ENCODE measurements around the gene SNX18.
"Not testable (repeated sequence)": the region's sequence is repeated elsewhere in the genome, so short reads cannot be mapped to it uniquely, and the experiment has no call there.

SNX18 gene, protein sequence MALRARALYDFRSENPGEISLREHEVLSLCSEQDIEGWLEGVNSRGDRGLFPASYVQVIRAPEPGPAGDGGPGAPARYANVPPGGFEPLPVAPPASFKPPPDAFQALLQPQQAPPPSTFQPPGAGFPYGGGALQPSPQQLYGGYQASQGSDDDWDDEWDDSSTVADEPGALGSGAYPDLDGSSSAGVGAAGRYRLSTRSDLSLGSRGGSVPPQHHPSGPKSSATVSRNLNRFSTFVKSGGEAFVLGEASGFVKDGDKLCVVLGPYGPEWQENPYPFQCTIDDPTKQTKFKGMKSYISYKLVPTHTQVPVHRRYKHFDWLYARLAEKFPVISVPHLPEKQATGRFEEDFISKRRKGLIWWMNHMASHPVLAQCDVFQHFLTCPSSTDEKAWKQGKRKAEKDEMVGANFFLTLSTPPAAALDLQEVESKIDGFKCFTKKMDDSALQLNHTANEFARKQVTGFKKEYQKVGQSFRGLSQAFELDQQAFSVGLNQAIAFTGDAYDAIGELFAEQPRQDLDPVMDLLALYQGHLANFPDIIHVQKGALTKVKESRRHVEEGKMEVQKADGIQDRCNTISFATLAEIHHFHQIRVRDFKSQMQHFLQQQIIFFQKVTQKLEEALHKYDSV

DNA sequence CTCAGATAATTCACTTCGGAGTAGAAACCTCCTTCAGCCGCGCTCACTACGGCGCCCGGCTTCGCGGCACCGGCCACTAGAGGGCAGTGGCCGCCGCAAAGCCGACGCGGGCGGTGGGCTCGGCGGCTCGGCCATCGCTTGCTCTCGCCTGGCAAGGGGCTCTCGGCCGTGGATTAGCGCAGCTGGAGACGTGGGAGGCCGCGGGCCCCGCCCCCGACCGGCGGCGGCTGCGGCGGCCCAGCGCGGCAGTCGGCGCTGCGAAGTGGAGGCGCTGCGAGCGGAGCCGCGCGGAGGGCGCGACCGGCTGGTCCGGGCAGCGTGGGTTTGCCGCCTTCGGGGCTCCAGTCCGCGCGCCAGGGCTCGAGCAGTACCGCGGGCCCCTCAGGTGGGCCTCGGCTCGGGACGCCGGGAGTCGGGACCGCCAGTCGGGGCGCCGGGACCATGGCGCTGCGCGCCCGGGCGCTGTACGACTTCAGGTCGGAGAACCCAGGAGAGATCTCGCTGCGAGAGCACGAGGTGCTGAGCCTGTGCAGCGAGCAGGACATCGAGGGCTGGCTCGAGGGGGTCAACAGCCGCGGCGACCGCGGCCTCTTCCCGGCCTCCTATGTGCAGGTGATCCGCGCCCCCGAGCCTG is at the start of gene SNX18:
TSS of gene SNX18 (plus strand) at position 248 of the 634 bp plus-strand sequence. CDS start at position 442, 194 bp downstream.
- DNase-seq (ENCODE audit: low spot score), result peak; percentile 95

DNA sequence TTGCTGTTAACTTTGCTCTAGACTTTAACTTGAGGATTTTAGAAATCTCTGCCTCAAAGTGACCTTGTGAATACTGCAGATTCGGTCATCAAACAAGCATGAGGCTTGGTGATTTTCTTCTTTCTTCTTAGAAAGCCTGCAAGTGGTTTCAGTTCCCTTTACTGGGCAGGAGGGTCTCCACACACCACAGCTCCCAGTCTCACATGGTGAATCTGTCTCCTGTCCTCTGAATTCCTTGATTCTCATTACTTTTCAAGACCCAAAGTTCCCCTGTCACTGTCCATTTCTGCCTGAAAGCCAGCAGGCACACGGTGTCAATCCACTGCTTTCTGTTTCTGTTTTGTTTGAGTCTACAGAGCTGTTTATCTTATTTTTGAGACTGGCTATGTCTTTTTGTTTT is 47.9 kb upstream of the SNX18 start:
- no peak for DNase-seq (ENCODE audit: low spot score)

DNA sequence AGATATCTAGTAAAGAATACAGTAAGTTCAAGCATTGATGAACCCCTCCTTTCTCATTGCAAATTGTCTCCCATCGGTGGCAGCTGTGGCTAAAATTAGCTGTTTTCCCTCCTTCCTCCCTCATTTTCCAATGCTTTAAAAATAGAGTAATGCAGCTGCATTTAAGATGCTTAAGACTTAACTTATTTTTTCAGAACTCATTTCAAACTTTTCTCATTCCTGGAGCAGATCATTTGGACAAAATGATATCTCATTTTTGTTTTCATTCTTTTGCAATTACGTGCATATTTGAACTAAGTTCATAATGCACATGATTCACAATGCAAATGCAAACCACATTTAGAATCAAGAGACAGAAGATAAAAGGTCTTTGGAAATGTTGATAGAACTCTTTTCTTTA is 47.4 kb upstream of the SNX18 start:
- no peak for DNase-seq (ENCODE audit: low spot score)

DNA sequence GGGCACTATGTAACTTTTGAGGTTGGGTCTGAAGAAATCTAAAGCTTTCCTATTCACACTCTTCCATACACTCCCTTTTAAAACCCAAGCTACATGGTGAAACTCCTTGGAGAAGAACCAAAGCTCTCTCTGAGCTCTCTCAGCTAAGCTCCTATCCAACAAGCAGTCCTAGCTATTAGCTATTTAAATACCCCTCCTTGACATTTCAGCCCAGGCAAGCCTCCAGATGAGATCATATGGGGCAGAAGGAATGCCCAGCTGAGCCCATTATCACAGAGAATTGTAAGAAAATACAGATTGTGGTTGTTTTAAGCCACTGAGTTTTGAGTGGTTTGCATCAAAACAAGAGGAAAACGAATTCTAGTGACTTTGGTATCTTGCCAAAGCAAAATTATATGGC is 46.9 kb upstream of the SNX18 start:
- DNase-seq (ENCODE audit: low spot score), result no peak

DNA sequence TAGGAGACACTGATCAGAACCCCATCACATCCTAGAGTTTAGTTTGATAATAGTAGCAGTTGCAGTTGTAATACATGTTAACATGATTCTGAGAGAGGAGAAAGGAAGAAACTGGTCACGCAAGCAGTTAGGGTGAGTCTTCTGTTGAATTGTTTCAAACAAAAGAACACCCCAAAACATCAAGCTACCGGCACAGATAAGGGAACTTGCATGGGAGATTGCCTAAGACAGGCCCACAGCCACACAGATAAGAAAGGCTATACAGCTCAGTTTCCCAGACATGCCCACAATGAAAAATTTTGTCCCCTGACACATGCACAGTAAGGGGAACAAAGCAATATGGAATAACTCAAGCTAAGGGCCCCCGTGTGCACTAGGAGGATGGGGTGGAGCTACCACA is 46.2 kb upstream of the SNX18 start:
- DNase-seq (ENCODE audit: low spot score), result no peak

DNA sequence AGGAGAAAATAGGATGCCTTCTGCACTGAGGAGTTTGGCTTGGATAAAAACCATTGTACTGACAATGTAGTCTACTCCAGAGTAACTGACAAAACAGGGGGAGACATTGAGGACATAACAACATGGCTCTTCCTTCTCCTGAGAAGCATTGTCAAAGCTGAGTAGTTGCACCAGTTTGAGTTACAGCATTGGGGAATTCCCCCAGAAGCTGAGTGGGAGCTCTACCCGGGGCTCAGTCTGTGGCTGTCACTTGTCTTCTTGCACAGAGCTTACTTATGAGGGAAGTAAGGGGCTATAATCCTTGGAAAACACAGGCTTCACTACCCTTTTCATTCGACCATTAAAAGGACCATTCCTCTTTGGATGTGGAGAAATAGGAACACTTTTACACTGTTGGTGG is 40.9 kb upstream of the SNX18 start:
- DNase-seq (ENCODE audit: low spot score), result no peak

DNA sequence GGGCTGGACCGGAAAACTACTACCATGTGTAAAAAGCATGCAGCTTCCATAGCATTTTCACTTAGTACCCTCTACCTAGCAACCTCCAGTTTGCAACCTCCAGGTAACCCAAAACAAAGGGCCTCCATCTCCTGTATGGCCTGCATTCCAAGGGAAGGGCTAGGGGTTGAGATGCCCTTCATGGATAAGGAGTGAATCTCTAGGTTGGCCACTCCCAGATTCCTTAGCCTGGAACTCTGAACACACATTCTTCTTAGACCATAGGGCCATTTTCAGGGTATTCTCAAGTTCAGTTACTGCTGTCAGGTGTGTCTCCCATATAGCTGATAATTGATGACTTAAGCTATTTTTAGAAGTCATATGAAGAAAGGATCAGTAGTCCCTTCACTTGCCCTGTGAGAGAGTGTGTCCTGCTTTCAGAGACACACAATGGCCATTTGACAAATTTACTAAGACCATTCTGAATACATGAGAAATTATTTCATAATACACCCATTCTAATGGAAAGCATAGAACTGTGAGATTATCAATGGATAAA is 39.5 kb upstream of the SNX18 start:
- no peak for DNase-seq (ENCODE audit: low spot score)

DNA sequence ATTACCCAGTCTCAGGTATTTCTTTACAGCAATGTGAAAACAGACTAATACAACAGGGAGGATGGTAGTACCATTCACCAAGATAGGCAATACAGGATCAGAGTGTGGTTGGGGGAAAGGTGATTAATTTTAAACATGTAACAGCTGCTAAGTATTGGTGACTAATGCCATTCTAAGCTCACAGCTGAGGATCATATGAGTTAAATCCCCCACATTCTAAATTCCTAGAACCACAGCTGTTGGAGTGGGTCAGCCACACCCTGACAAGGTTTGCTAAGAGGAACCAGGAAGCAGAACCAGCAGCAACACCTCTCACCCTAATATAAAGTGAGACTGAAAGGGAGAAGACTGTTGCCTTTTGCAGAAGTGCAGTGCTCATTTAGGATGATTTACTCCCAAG is 37.3 kb upstream of the SNX18 start:
- DNase-seq (ENCODE audit: low spot score), result no peak

DNA sequence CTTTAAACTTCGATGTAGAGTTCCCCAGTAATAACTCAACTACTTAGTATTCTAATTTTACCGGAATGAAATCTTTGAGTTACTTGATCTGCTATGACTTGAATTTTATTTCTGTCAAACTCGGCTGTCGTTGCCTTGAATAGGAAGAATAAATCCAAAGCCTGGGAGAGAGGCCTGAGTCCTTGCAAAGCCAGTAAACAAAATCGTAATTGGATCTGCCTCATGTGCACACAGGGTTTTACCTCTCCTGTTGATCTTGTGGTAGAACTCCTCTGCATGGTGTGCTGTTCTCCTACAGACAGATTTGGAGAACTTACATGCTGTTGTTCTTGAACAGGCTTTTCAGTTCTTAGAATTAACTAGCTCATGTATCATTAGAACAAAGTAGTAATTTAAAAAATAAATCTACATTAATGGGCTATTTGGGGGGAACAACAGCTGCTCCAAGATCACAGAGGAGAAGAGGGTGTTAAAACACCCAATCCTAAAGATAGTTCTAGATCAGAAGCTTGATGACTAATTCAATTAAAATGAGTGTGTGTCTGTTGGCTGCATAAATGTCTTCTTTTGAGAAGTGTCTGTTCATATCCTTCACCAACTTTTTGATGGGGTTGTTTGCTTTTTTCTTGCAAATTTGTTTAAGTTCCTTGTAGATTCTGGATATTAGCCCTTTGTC is 33.2 kb upstream of the SNX18 start:
- no peak for DNase-seq (ENCODE audit: low spot score)

DNA sequence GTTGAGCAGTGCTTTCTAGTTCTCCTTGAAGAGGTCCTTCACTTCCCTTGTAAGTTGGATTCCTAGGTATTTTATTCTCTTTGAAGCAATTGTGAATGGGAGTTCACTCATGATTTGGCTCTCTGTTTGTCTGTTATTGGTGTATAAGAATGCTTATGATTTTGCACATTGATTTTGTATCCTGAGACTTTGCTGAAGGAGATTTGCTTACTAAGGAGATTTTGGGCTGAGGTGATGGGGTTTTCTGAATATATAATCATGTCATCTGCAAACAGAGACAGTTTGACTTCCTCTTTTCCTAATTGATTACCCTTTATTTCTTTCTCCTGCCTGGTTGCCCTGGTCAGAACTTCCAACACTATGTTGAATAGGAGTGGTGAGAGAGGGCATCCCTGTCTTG is 31.9 kb upstream of the SNX18 start:
- DNase-seq (ENCODE audit: low spot score), result not testable (repeated sequence)

DNA sequence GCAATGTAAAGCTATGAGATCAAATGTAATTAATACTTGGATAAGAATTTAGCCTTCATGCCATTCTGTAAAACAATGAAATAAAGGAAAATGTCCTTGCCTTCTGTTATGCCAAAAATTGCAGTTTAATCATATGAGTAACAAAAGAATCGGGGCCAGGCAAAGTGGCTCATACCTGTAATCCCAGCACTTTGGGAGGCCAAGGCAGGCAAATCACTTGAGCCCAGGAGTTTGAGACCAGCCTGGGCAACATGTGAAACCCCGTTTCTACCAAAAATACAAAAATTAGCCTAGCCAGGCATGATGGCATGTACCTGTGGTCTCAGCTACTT is 27.9 kb upstream of the SNX18 start:
- not testable (repeated sequence) for DNase-seq (ENCODE audit: low spot score)

DNA sequence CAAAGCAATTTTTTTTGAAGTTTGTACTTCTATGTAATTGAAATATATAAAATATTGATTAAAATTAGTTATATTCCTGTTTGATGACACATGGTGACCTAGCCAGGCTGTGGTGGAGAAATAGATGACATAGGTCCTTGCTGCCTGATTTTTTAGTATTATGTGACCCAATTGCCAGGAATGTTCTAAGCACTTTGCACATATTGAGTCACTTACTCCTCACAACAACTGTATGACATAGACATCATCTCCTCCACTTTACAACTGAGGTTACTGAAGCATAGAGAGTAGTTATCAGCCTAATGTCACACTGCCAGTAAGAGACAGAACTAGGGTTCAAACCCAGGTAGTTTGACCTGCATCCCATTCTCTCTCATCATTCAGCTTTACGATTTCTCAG is 26.2 kb upstream of the SNX18 start:
- DNase-seq (ENCODE audit: low spot score), result no peak

DNA sequence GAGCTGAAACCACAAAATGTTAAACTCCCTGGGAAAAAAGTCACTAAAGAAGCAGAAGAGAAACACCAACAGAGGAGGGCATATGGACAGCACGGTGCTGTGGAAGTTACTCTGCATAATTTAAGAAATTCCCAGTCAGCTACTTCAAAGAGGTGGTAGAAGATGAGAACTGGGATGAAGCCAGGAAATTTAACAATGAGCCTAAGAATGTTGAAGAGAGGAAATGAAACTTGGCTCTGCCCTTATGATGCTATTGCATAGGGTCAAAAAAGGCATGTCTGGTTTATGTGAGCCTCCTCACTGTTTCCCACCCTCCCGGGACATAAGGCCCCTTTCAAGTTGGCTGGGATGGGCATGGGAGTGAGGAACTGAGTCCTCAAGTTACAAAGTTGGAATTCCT is 25.4 kb upstream of the SNX18 start:
- DNase-seq (ENCODE audit: low spot score), result no peak

DNA sequence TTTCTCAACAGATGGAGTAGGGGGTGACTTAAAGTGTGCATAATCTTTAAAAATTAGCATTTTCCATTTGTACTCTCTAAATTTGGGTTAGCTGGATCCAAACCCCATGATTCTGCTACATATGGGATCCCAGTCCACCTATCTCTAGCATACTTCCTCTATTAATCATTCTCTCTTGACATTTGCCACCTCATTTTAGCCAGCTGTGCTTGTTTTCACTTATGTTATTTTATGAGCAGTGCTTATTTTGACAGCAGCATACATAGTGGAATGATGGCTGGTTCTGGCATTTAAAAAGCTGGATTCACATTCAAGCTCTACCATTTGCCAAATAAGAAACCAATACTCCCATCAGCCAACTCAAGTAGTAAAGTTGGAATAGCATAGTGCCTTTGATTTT is 22.5 kb upstream of the SNX18 start:
- DNase-seq (ENCODE audit: low spot score), result no peak

DNA sequence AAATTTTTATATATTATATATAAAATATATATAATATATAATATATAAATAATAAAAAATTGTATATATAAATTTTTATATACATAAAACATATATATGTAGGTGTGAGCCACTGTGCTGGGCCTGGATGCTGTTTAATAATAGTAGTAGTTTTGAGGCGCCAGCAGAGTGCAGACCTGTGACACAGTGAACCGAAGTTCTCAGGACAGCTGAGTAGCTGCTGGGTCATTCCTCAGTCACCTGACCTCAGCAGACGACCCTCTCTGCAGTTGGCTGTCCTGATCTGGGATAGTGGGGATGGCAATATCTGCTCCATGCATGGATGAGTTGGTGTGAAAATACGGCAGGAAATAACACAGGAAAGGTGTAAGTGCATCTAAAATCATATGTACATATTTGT is 3.3 kb upstream of the SNX18 start:
- no peak for DNase-seq (ENCODE audit: low spot score)

DNA sequence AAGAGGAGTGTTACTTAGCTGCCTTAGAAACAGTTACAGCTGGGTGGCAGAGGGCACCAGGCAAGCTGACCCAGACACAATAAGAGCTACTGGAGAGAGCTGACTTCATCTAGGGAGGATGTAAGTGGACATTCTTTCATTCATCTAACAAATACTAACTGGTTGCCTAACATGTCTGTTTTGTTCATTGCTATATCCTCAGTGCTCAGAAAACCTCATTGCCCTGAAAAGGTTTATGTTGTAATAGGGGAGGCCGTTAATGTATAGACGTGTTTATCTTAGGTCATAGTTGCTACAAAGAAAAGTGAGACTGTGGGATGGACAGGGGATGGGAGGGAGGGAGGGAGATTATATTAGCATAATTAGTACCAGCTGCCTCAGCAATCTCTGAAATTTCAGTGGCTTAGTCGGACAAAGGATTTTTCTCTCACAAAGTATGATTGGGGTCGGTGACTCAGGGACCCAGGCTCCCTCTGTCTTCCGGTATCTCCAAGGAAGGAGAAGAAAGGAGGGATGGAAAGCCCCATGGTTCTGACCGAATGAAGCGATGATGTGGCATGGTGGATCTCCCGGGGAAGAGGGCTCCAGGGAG is 2.6 kb upstream of the SNX18 start:
- no peak for DNase-seq (ENCODE audit: low spot score)

DNA sequence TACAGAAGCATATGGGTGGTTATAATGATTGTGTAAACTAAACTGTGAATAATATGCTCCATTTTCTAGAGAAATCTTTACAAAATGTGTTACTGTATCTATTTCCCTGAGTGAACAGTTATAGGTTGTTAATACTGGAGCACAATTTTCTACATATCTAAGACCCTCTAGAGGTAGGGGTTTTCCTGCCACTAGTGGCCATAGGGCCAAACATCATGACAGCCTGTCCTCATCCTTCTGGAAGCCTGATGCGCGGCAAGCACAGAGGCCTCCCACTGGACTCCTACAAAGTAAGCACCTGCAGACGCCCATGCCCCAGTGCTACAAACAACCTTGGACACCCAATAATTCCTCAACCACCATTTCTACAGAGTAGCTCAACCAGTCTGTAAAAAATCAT is 1.9 kb upstream of the SNX18 start:
- DNase-seq (ENCODE audit: low spot score), result no peak

DNA sequence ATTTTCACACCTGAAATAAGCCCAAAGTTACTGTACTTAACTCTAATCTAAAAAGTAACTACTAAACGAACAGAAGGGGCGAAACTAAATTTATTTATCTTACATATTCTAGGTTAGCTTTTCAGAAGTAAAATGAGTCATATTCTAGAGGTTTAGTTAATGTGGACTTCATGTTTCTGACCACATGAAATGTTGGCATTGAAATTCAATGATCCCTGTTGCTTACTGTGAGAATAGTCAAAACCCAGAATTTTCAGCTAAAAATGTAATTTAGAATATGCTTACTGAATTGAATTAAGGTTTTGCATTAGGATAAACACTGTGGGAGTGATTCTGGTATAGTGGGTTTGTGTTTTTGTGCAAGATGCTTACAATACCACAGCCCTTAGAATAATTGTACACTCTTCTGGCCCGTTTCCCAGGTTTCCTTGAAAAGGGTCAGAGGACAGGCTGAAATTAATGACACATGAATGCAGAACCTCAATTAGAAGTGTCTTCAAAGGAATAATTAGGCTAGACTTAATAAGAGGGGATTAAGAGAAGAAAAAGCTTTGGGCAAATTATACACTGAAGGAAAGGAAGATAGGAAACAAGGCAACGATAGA is 1.4 kb upstream of the SNX18 start:
- no peak for DNase-seq (ENCODE audit: low spot score)

DNA sequence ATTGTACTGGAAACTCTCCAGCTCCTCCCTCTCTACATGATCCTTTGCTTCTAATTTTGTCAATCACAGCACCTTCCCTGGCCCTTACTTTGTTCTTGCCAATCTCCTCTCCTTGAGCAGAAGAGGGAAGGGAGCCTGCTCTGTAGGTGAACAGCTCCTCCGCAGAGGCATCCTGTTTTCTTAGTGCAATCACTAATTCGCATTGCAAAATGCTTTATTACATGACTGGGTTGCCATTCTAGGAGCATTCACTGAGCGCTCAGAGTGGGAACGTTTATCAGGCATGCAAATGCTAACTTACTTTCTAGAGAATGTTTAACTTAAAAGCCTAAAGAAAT is 416 bp upstream of the SNX18 start:
- DNase-seq (ENCODE audit: low spot score), result no peak

DNA sequence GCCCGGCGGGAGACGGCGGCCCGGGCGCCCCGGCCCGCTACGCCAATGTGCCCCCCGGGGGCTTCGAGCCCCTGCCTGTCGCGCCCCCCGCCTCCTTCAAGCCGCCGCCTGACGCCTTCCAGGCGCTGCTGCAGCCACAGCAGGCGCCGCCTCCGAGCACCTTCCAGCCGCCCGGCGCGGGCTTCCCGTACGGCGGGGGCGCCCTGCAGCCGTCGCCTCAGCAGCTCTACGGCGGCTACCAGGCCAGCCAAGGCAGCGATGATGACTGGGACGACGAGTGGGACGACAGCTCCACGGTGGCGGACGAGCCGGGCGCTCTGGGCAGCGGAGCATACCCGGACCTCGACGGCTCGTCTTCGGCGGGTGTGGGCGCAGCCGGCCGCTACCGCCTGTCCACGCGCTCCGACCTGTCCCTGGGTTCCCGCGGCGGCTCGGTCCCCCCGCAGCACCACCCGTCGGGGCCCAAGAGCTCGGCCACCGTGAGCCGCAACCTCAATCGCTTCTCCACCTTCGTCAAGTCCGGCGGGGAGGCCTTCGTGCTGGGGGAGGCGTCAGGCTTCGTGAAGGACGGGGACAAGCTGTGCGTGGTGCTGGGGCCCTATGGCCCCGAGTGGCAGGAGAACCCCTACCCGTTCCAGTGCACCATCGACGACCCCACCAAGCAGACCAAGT is 723 bp downstream of the SNX18 start:
- peak; percentile 78 for DNase-seq (ENCODE audit: low spot score)

DNA sequence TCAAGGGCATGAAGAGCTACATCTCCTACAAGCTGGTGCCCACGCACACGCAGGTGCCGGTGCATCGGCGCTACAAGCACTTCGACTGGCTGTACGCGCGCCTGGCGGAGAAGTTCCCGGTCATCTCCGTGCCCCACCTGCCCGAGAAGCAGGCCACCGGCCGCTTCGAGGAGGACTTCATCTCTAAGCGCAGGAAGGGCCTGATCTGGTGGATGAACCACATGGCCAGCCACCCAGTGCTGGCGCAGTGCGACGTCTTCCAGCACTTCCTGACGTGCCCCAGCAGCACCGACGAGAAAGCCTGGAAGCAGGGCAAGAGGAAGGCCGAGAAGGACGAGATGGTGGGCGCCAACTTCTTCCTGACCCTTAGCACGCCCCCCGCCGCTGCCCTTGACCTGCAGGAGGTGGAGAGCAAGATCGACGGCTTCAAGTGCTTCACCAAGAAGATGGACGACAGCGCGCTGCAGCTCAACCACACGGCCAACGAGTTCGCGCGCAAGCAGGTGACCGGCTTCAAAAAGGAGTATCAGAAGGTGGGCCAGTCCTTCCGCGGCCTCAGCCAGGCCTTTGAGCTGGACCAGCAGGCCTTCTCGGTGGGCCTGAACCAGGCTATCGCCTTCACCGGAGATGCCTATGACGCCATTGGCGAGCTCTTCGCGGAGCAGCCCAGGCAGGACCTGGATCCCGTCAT is 1.4 kb downstream of the SNX18 start:
- peak; percentile 68 for DNase-seq (ENCODE audit: low spot score)

All from left forelimb (tissue), 1 donor.